AG09309 (cell line): Measurements from ENCODE around the gene BICD2.

ENCODE experiments used
- DNase-seq: peaks from one replicate; pipeline ENCODE4 v3.0.0-alpha.2; 2010; ENCODE audit warnings: low read depth
- H3K4me3 ChIP-seq: 2 replicates; pipeline ENCODE4 v1.5.1; 2011; ENCODE audit warnings: mild to moderate bottlenecking, low read depth, low read length, moderate library complexity; ENCODE audit not compliant: control insufficient read depth
- CTCF ChIP-seq: IDR thresholded peaks from 2 replicates; pipeline ENCODE4 v1.5.1; 2011; ENCODE audit warnings: mild to moderate bottlenecking, low read depth, low read length, inconsistent platforms; ENCODE audit not compliant: insufficient read depth, control insufficient read depth; ENCODE audit errors: missing control alignments

Gene BICD2

GRCh38 chr9:92781899-92782298, 17.3 kb upstream of the BICD2 start:
- no peak for DNase-seq
- H3K4me3 ChIP-seq = no peak overlapping the region
- no peak for TF ChIP-seq CTCF

- no peak for TF ChIP-seq CTCF
- no peak for DNase-seq
- H3K4me3 ChIP-seq = no peak overlapping the region
Measured at GRCh38 chr9:92780206-92780605, 15.6 kb upstream of the BICD2 start.

- no peak for TF ChIP-seq CTCF
- no peak for DNase-seq
- H3K4me3 ChIP-seq = no peak overlapping the region
Measured at GRCh38 chr9:92775466-92775865, 10.8 kb upstream of the BICD2 start.

GRCh38 chr9:92774274-92774673, 9.6 kb upstream of the BICD2 start:
- DNase-seq = peak; percentile 74
- no peak for TF ChIP-seq CTCF
- no peak overlapping the region for H3K4me3 ChIP-seq

- TF ChIP-seq CTCF = no peak
- H3K4me3 ChIP-seq = no peak overlapping the region
- no peak for DNase-seq
Measured at GRCh38 chr9:92773810-92774209, 9.2 kb upstream of the BICD2 start.

GRCh38 chr9:92771309-92771708, 6.7 kb upstream of the BICD2 start:
- DNase-seq = no peak
- H3K4me3 ChIP-seq = no peak overlapping the region
- no peak for TF ChIP-seq CTCF
